Ishikawa (cell line): Measurements from ENCODE around the gene METAP1.

Source experiments
- CEBPB ChIP-seq: IDR thresholded peaks from 2 replicates; pipeline ENCODE4 v1.6.1; 2012
- CREB1 ChIP-seq: IDR thresholded peaks from 2 replicates; pipeline ENCODE4 v1.6.1; 2012; ENCODE audit warnings: low read depth
- EGR1 ChIP-seq: IDR thresholded peaks from 2 replicates; pipeline ENCODE4 v1.6.1; 2012
- EP300 ChIP-seq: IDR thresholded peaks from 2 replicates; pipeline ENCODE4 v1.6.1; 2012; ENCODE audit warnings: borderline replicate concordance
- FOXM1 ChIP-seq: IDR thresholded peaks from 2 replicates; pipeline ENCODE4 v1.6.1; 2012; ENCODE audit warnings: low read depth, borderline replicate concordance
- NFIC ChIP-seq: IDR thresholded peaks from 2 replicates; pipeline ENCODE4 v1.6.1; 2012
- RAD21 ChIP-seq: IDR thresholded peaks from 2 replicates; pipeline ENCODE4 v1.6.1; 2012; ENCODE audit warnings: low read depth
- REST ChIP-seq: IDR thresholded peaks from 2 replicates; pipeline ENCODE4 v1.6.1; 2012; ENCODE audit warnings: low read depth, mild to moderate bottlenecking
- TAF1 ChIP-seq: IDR thresholded peaks from 2 replicates; pipeline ENCODE4 v1.6.1; 2012; ENCODE audit warnings: low read depth, mild to moderate bottlenecking
- TCF12 ChIP-seq: IDR thresholded peaks from 2 replicates; pipeline ENCODE4 v1.6.1; 2012; ENCODE audit warnings: low read depth
- TEAD4 ChIP-seq: IDR thresholded peaks from 2 replicates; pipeline ENCODE4 v1.6.1; 2012
- USF1 ChIP-seq: IDR thresholded peaks from 2 replicates; pipeline ENCODE4 v1.6.1; 2012
- YY1 ChIP-seq: IDR thresholded peaks from 2 replicates; pipeline ENCODE4 v1.6.1; 2012; ENCODE audit warnings: low read depth
- ZBTB7A ChIP-seq: IDR thresholded peaks from 2 replicates; pipeline ENCODE4 v1.6.1; 2012; ENCODE audit warnings: low read depth
- TF ChIP-seq, protein P1 (sequence below): IDR thresholded peaks from 2 replicates; pipeline ENCODE4 v1.6.1; 2012

The METAP1 gene

GRCh38 chr4:99079625-99080295, 84.2 kb downstream of the METAP1 start:
- TF ChIP-seq YY1 = no peak
- no peak for TF ChIP-seq NFIC
- no peak for TF ChIP-seq USF1
- TF ChIP-seq EP300 = no peak
- no peak for TF ChIP-seq CREB1
- no peak for TF ChIP-seq REST
- TF ChIP-seq EGR1 = no peak
- TF ChIP-seq TCF12 = no peak
- no peak for TF ChIP-seq TAF1
- TF ChIP-seq ZBTB7A = no peak

DNA sequence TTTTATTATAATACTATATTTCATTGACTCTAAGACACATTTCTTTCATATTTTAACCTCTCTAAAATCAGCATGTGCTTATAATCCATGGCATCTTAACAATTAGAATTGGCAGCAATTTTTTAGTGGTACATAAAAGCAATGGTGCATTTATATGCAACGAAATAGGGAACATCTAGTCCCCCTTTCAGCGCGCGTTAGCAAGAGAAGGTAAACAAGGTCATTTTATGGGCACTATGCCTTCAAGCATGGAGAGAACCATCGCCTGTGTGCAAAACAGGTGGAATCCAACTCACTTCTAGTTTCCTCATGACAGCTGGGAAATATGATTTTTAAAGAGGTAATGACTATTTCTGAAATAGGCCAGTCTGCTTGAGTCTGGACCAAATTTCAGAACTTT, 86.7 kb downstream of the METAP1 start:
- TF ChIP-seq USF1 = no peak
- no peak for TF ChIP-seq FOXM1
- TF ChIP-seq TEAD4 = no peak
- no peak for TF ChIP-seq CREB1
- TF ChIP-seq NFIC = no peak
- TF ChIP-seq REST = no peak
- TF ChIP-seq, protein P1, sequence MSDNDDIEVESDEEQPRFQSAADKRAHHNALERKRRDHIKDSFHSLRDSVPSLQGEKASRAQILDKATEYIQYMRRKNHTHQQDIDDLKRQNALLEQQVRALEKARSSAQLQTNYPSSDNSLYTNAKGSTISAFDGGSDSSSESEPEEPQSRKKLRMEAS = no peak
- TF ChIP-seq YY1 = no peak
- no peak for TF ChIP-seq RAD21
- no peak for TF ChIP-seq TCF12
- TF ChIP-seq EP300 = no peak
- no peak for TF ChIP-seq TAF1
- no peak for TF ChIP-seq CEBPB
- TF ChIP-seq EGR1 = no peak
- no peak for TF ChIP-seq ZBTB7A

- TF ChIP-seq NFIC = no peak
- TF ChIP-seq, protein P1 = no peak
- no peak for TF ChIP-seq USF1
- TF ChIP-seq FOXM1 = no peak
- no peak for TF ChIP-seq TCF12
- no peak for TF ChIP-seq EP300
- TF ChIP-seq TEAD4 = no peak
- TF ChIP-seq ZBTB7A = no peak
Measured at GRCh38 chr4:99084595-99084994, 89.1 kb downstream of the METAP1 start.

- TF ChIP-seq RAD21 (no peak), CEBPB (peak; percentile 67), TCF12 (no peak), CREB1 (no peak), YY1 (no peak)
- TF ChIP-seq, protein P1 = no peak
Measured at GRCh38 chr4:99088023-99088449, 92.5 kb downstream of the METAP1 start.

DNA sequence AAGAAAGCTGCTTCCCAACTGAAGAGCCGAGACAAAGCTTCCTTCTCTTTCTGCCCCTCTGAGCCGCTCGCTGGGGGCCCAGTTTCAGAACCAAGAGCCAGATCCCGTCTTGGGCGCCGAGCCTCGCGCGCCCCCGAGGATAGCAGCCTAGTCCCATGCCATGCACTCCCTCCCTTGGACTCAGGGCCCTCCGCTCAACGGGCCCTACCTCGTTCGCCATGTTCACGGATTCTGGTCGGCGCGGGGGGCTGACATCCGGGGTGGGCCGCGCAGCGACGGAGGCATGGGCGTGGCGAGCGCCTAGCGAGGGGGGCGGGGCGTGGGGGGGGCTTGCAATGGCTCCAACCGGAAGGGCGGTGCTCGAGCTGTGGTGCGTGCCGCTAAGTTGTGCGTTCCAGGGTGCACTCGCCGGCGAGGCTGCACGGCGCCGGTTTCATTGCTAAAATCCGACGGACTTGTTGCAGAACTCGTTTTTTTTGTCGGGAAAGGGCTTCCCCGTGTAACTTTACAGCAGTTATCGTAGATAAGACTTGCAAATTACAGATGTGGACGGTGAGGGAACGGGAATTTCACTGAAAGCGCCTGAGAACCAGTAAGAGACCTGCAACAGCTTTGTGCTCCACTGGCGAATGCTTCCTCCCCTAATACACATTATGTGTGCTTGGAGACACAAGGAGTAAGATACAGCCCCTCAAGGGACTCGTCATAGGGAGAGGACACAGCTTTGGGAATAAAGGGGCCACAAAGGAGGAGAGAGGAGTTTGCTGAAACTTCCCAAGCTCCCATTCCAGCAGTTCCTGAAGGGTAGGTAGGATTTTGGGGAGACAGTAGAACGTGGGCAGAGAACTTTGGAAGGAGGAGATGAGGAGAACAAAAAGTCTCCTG, 93.2 kb downstream of the METAP1 start, which contains the start of gene ADH5:
TSS of gene ADH5 (minus strand) at position 308 of the 885 bp plus-strand sequence. CDS start at position 220, 88 bp downstream.
- TF ChIP-seq CREB1 = no peak
- TF ChIP-seq YY1 = peak; percentile 93
- 0 out of 2 replicates have a peak, but pooled peaks have one; percentile 16 for TF ChIP-seq USF1
- TF ChIP-seq, protein P1 = peak; percentile 77
- 0 out of 2 replicates have a peak, but pooled peaks have one; percentile 6 for TF ChIP-seq REST
- peak; percentile 76; the same call in 1 of the 2 replicates for TF ChIP-seq TAF1
- TF ChIP-seq EP300 = no peak
- TF ChIP-seq TCF12 = peak; percentile 65; the same call in 1 of the 2 replicates
